ENCODE results near the gene NADK.

Gene NADK

GRCh38 chr1:1777950-1778662, at the start of gene NADK:
Gene NADK, minus strand, starts transcription at chr1:1778470. Its CDS starts 13,064 bp downstream, at chr1:1765406.
- Histone ChIP-seq H3K27ac (ENCODE audit: low read depth, low read length) (peak within 1 kb of the TSS; percentile 77), H3K4me1 (ENCODE audit: insufficient read depth, low read length) (peaks cover 46% of the 10 kb centered on the region), H3K36me3 (ENCODE audit: insufficient read depth, low read length) (no peaks in the 10 kb centered on the region), H3K9ac (ENCODE audit: low read length) (peak within 1 kb of the TSS; percentile 46), H3K27me3 (ENCODE audit: control insufficient read depth in 1 of 2, insufficient read depth in 2 of 2, low read length in 2 of 2) (no peaks in the 10 kb centered on the region), H3K4me3 (ENCODE audit: low read depth in 1 of 2, low read length in 2 of 2) (peak within 1 kb of the TSS; percentile 71 to 76), H3K9me3 (ENCODE audit: low read length) (no peaks in the 10 kb centered on the region)

GRCh38 chr1:1827089-1827848, 49.0 kb upstream of the NADK start:
- Histone ChIP-seq H3K9me3 (ENCODE audit: low read length) (no peaks in the 10 kb centered on the region), H3K9ac (ENCODE audit: low read length) (no peak overlapping the region), H3K27me3 (ENCODE audit: control insufficient read depth in 1 of 2, insufficient read depth in 2 of 2, low read length in 2 of 2) (no peaks in the 10 kb centered on the region), H3K4me3 (ENCODE audit: low read depth in 1 of 2, low read length in 2 of 2) (no peak overlapping the region), H3K36me3 (ENCODE audit: insufficient read depth, low read length) (peaks cover 19% of the 10 kb centered on the region), H3K4me1 (ENCODE audit: insufficient read depth, low read length) (peaks cover 5% of the 10 kb centered on the region), H3K27ac (ENCODE audit: low read depth, low read length) (no peak overlapping the region)

DNA sequence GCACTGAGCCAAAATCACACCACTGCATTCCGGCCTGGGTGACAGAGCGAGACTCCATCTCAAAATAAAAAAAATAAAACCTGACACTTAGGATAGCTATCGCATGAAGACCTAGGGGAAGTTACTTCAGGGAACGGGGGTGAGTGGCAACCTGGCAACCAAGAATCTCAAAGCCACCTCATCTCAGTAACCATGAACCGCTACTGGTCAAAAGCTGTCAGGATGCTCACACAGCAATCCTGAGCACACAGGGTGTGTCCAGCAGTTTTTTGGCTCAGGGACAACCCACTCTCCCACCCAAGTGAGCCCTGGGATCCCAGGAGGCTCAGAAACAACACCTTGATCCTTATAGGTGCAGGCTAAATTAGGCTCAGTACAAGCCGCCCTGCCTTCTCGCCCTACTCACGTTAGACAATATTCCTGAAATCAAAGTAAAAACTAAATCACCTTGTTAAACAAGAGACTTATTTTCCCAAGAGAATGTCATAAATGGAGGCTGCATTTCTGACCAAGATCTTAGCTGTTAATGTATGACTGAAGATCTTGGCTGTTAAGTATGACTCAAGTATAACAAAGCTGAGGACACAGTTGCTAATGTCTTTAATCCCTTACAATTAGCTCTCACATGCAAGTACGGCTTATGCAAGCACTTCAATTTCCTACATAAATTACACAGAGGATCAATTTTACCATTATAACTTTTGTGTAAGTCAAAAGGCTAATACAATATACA, 48.3 kb upstream of the NADK start:
- Histone ChIP-seq H3K27ac (ENCODE audit: low read depth, low read length) (no peak overlapping the region), H3K36me3 (ENCODE audit: insufficient read depth, low read length) (peaks cover 19% of the 10 kb centered on the region), H3K4me1 (ENCODE audit: insufficient read depth, low read length) (peaks cover 5% of the 10 kb centered on the region)

GRCh38 chr1:1825217-1825616, 46.9 kb upstream of the NADK start:
- H3K4me1 ChIP-seq (ENCODE audit: insufficient read depth, low read length): peaks cover 5% of the 10 kb centered on the region
- H3K27me3 ChIP-seq (ENCODE audit: control insufficient read depth in 1 of 2, insufficient read depth in 2 of 2, low read length in 2 of 2): no peaks in the 10 kb centered on the region
- H3K4me3 ChIP-seq (ENCODE audit: low read depth in 1 of 2, low read length in 2 of 2): no peak overlapping the region
- no peak overlapping the region for H3K27ac ChIP-seq (ENCODE audit: low read depth, low read length)
- no peak overlapping the region for H3K9ac ChIP-seq (ENCODE audit: low read length)
- H3K36me3 ChIP-seq (ENCODE audit: insufficient read depth, low read length): peaks cover 19% of the 10 kb centered on the region
- no peaks in the 10 kb centered on the region for H3K9me3 ChIP-seq (ENCODE audit: low read length)

More for the DNA sequence above, 48.3 kb upstream of the NADK start:
- no peaks in the 10 kb centered on the region for H3K27me3 ChIP-seq (ENCODE audit: control insufficient read depth in 1 of 2, insufficient read depth in 2 of 2, low read length in 2 of 2)
- no peaks in the 10 kb centered on the region for H3K9me3 ChIP-seq (ENCODE audit: low read length)
- H3K9ac ChIP-seq (ENCODE audit: low read length): no peak overlapping the region
- no peak overlapping the region for H3K4me3 ChIP-seq (ENCODE audit: low read depth in 1 of 2, low read length in 2 of 2)

DNA sequence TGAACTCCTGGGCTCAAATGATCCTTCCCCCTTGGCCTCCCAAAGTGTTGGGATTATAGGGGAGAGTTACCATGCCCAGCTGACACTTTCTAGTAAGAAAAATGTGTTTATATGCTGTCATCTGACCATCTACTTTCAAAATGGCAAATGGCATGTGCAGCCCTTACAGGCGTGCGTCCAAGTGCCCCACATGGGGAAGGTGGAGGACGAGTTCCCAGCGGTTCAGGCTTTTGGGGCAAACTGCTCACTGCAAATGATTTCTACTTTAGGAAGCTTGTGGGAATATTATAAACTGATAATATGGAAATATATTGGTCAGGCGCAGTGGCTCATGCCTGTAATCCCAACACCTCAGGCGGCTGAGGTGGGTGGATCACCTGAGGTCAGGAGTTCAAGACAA, 41.5 kb upstream of the NADK start:
- peaks cover 36% of the 10 kb centered on the region for H3K36me3 ChIP-seq (ENCODE audit: insufficient read depth, low read length)
- no peaks in the 10 kb centered on the region for H3K27me3 ChIP-seq (ENCODE audit: control insufficient read depth in 1 of 2, insufficient read depth in 2 of 2, low read length in 2 of 2)
- no peaks in the 10 kb centered on the region for H3K4me1 ChIP-seq (ENCODE audit: insufficient read depth, low read length)
- H3K9ac ChIP-seq (ENCODE audit: low read length): no peak overlapping the region
- no peaks in the 10 kb centered on the region for H3K9me3 ChIP-seq (ENCODE audit: low read length)
- no peak overlapping the region for H3K27ac ChIP-seq (ENCODE audit: low read depth, low read length)
- H3K4me3 ChIP-seq (ENCODE audit: low read depth in 1 of 2, low read length in 2 of 2): no peak overlapping the region

DNA sequence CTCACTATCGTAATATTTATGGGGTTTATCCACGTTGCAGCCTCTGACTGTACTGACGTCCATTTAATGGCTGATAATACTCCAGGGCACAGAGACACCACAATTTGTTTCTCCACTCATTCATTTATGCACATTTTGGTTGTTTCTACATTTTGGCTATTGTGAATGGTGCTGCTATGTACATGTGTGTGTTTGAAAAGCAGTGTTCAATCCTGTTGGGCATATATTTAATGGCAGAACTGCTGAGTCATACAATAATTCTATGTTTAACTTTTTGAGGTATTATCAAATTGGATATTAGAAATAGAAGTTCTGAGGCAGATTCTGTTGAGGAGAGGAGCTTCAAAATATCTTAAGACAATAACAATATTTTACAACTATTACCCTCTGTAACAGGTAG, 39.0 kb upstream of the NADK start:
- H3K36me3 ChIP-seq (ENCODE audit: insufficient read depth, low read length): peaks cover 34% of the 10 kb centered on the region
- H3K27me3 ChIP-seq (ENCODE audit: control insufficient read depth in 1 of 2, insufficient read depth in 2 of 2, low read length in 2 of 2): no peaks in the 10 kb centered on the region
- no peaks in the 10 kb centered on the region for H3K4me1 ChIP-seq (ENCODE audit: insufficient read depth, low read length)
- H3K4me3 ChIP-seq (ENCODE audit: low read depth in 1 of 2, low read length in 2 of 2): no peak overlapping the region
- peak overlapping the region; percentile 9 for H3K9ac ChIP-seq (ENCODE audit: low read length)
- no peaks in the 10 kb centered on the region for H3K9me3 ChIP-seq (ENCODE audit: low read length)
- no peak overlapping the region for H3K27ac ChIP-seq (ENCODE audit: low read depth, low read length)

DNA sequence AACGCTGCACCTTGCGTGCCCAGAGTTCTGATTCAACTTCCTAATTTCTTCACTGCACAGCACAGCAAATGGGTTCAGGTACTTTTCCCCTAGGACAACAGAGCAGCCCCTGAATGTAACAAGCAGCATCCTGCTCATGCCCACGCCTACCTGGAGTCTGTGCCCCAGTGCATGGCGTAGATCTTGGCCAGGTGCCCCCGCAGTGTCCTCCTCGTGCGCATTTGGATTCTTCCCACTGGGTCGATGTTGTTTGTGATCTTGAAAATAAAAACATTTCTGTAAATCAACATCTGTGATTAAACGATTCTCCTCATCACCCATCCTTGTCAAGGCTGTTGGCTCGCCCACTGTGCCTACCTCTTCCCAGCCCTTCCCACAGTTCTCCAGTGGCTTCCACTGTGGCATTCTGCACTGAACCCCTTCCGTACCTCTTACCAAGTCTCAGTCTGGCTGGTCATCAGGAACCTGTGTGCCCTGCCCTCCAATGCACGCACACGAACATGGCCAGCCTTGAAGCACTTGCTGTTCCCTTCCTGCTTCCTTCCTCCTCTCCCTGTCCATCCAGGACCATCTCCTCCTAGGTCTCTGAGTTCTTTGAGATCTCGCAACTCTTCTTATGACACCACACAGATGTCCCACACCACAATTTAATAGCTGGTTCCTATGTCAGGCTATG, 37.5 kb upstream of the NADK start:
- no peaks in the 10 kb centered on the region for H3K27me3 ChIP-seq (ENCODE audit: control insufficient read depth in 1 of 2, insufficient read depth in 2 of 2, low read length in 2 of 2)
- H3K36me3 ChIP-seq (ENCODE audit: insufficient read depth, low read length): peaks cover 34% of the 10 kb centered on the region
- H3K27ac ChIP-seq (ENCODE audit: low read depth, low read length): no peak overlapping the region
- no peaks in the 10 kb centered on the region for H3K9me3 ChIP-seq (ENCODE audit: low read length)
- no peaks in the 10 kb centered on the region for H3K4me1 ChIP-seq (ENCODE audit: insufficient read depth, low read length)
- no peak overlapping the region for H3K4me3 ChIP-seq (ENCODE audit: low read depth in 1 of 2, low read length in 2 of 2)
- no peak overlapping the region for H3K9ac ChIP-seq (ENCODE audit: low read length)

GRCh38 chr1:1809489-1809888, 31.2 kb upstream of the NADK start:
- Histone ChIP-seq H3K36me3 (ENCODE audit: insufficient read depth, low read length) (peaks cover 25% of the 10 kb centered on the region), H3K27ac (ENCODE audit: low read depth, low read length) (no peak overlapping the region), H3K4me1 (ENCODE audit: insufficient read depth, low read length) (no peaks in the 10 kb centered on the region), H3K4me3 (ENCODE audit: low read depth in 1 of 2, low read length in 2 of 2) (no peak overlapping the region), H3K27me3 (ENCODE audit: control insufficient read depth in 1 of 2, insufficient read depth in 2 of 2, low read length in 2 of 2) (no peaks in the 10 kb centered on the region), H3K9ac (ENCODE audit: low read length) (no peak overlapping the region), H3K9me3 (ENCODE audit: low read length) (no peaks in the 10 kb centered on the region)

DNA sequence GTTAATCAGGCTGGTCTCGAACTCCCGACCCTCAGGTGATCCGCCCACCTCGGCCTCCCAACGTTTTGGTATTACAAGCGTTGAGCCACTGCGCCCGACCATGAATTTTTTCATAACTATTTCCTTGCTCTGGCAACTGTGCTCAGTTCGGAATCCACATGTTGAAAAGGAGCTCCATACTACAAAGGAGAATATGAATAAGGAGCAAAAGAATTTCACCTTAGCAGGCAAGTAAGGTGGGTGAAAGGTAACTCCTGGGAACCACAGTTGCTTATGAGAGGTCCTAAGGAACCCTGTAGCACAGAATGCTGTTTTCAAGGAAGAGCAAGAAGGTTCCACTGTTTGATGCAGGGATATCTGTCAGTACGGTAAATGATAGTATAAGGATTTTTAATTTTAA, 29.9 kb upstream of the NADK start:
- Histone ChIP-seq H3K27ac (ENCODE audit: low read depth, low read length) (no peak overlapping the region), H3K36me3 (ENCODE audit: insufficient read depth, low read length) (peaks cover 21% of the 10 kb centered on the region), H3K9me3 (ENCODE audit: low read length) (no peaks in the 10 kb centered on the region), H3K4me1 (ENCODE audit: insufficient read depth, low read length) (no peaks in the 10 kb centered on the region), H3K4me3 (ENCODE audit: low read depth in 1 of 2, low read length in 2 of 2) (no peak overlapping the region), H3K27me3 (ENCODE audit: control insufficient read depth in 1 of 2, insufficient read depth in 2 of 2, low read length in 2 of 2) (no peaks in the 10 kb centered on the region), H3K9ac (ENCODE audit: low read length) (no peak overlapping the region)

- no peak overlapping the region for H3K27ac ChIP-seq (ENCODE audit: low read depth, low read length)
- H3K36me3 ChIP-seq (ENCODE audit: insufficient read depth, low read length): peaks cover 31% of the 10 kb centered on the region
- no peak overlapping the region for H3K9ac ChIP-seq (ENCODE audit: low read length)
- no peak overlapping the region for H3K4me3 ChIP-seq (ENCODE audit: low read depth in 1 of 2, low read length in 2 of 2)
- H3K4me1 ChIP-seq (ENCODE audit: insufficient read depth, low read length): no peaks in the 10 kb centered on the region
- H3K27me3 ChIP-seq (ENCODE audit: control insufficient read depth in 1 of 2, insufficient read depth in 2 of 2, low read length in 2 of 2): no peaks in the 10 kb centered on the region
- H3K9me3 ChIP-seq (ENCODE audit: low read length): no peaks in the 10 kb centered on the region
These were observed 28.6 kb upstream of the NADK start for GRCh38 chr1:1806890-1807289.

DNA sequence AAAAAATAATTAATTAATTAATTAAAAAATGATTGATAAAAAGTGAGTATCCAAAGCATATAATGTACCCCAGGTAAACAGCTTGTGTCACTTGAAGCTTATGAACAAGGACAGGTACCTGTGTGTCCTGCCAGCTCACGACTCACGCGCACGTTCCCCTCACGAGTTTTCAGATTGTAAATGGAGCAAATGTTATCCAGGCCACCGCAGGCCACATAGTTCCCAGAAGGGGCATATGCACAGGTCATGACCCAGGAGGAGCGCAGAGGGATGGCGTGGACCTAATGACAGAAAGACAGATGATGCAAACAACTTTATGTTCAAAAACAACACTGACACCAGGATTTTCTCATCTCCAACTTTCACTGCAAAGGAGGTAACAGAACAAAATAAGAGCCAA, 26.0 kb upstream of the NADK start:
- Histone ChIP-seq H3K4me1 (ENCODE audit: insufficient read depth, low read length) (no peaks in the 10 kb centered on the region), H3K27me3 (ENCODE audit: control insufficient read depth in 1 of 2, insufficient read depth in 2 of 2, low read length in 2 of 2) (no peaks in the 10 kb centered on the region), H3K9me3 (ENCODE audit: low read length) (no peaks in the 10 kb centered on the region), H3K27ac (ENCODE audit: low read depth, low read length) (no peak overlapping the region), H3K4me3 (ENCODE audit: low read depth in 1 of 2, low read length in 2 of 2) (no peak overlapping the region), H3K36me3 (ENCODE audit: insufficient read depth, low read length) (peaks cover 44% of the 10 kb centered on the region), H3K9ac (ENCODE audit: low read length) (no peak overlapping the region)
